Measurements from ENCODE around the gene ARX. TPM values are rescaled to one million over a fixed set of nuclear protein-coding genes. Genes with fewer than 3 reads are reported as not detected.

ARX gene
- total RNA-seq, 1 experiment from 2014 or later: 0.24 TPM

DNA sequence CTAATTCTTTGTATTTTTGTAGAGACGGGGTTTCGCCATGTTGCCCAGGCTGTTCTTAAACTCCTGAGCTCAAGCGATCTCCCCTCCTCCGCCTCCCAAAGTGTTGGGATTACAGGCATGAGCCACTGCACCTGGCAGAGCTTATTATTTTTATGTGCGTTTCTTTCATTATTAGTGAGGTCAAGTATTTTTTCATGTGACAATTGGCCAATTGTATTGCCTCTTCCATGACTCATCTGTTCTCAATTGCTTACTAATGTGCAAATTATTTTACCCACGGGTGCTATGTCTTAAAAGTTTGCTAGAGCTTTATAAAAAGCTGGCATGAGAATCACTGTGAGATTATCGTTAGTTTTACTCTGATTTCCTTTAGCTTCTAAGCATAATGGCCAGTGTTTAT is 13.0 kb upstream of the ARX start:
- WGBS (ENCODE audit: extremely low coverage, insufficient read length, low lambda C conversion rate): no CpG with 5 or more reads among the region's 7 CpGs
- no peak overlapping the region for H2AFZ ChIP-seq (ENCODE audit: low read length)

More for the DNA sequence above, 13.0 kb upstream of the ARX start:
- DNase-seq: no peak
- no peaks in the 10 kb centered on the region for H3K79me2 ChIP-seq (ENCODE audit: insufficient read depth, low read length)
- H4K91ac ChIP-seq (ENCODE audit: insufficient read length, low read depth, low read length): no peak overlapping the region
- no peak overlapping the region for H2BK15ac ChIP-seq (ENCODE audit: low read depth, low read length)
- no peak overlapping the region for H3K4me2 ChIP-seq (ENCODE audit: insufficient read depth, insufficient read length, low read length)
- H3K4ac ChIP-seq (ENCODE audit: low read depth, low read length): no peak overlapping the region
- H3K23me2 ChIP-seq (ENCODE audit: insufficient read length, low read depth, low read length, poor library complexity, severe bottlenecking): no peaks in the 10 kb centered on the region
- H3K9ac ChIP-seq (ENCODE audit: extremely low read depth, insufficient read length, low read length): no peak overlapping the region
- no peak overlapping the region for H3K23ac ChIP-seq (ENCODE audit: insufficient read length, low read depth, low read length)
- H3K27ac ChIP-seq (ENCODE audit: insufficient read length, low read depth, low read length): no peak overlapping the region
- Mint-ChIP-seq H3K36me3 (ENCODE audit: insufficient read depth in 1 of 3, low read depth in 3 of 3) (no peaks in the 10 kb centered on the region), H3K9me3 (no peaks in the 10 kb centered on the region; a peak in 1 of 5 replicates), H3K27me3 (ENCODE audit: low read depth) (peaks cover 28% of the 10 kb centered on the region), H3K4me1 (peaks cover 32 to 33% of the 10 kb centered on the region in 2 experiments), H3K27ac (no peak overlapping the region), H3K4me3 (no peak overlapping the region)
- H2BK12ac ChIP-seq (ENCODE audit: insufficient read length, low read depth, low read length): no peak overlapping the region
- TF ChIP-seq, protein P1, sequence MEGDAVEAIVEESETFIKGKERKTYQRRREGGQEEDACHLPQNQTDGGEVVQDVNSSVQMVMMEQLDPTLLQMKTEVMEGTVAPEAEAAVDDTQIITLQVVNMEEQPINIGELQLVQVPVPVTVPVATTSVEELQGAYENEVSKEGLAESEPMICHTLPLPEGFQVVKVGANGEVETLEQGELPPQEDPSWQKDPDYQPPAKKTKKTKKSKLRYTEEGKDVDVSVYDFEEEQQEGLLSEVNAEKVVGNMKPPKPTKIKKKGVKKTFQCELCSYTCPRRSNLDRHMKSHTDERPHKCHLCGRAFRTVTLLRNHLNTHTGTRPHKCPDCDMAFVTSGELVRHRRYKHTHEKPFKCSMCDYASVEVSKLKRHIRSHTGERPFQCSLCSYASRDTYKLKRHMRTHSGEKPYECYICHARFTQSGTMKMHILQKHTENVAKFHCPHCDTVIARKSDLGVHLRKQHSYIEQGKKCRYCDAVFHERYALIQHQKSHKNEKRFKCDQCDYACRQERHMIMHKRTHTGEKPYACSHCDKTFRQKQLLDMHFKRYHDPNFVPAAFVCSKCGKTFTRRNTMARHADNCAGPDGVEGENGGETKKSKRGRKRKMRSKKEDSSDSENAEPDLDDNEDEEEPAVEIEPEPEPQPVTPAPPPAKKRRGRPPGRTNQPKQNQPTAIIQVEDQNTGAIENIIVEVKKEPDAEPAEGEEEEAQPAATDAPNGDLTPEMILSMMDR (conservative IDR thresholded peaks at IDR 0.05): no peak
- no peak overlapping the region for H3K14ac ChIP-seq (ENCODE audit: insufficient read depth, low read length)
- H2AK5ac ChIP-seq (ENCODE audit: insufficient read length, low read length): no peak overlapping the region
- no peaks in the 10 kb centered on the region for H4K20me1 ChIP-seq (ENCODE audit: control insufficient read depth, insufficient read depth, insufficient read length)
- H2BK20ac ChIP-seq (ENCODE audit: low read depth, low read length, poor library complexity, severe bottlenecking): no peak overlapping the region
- no peaks in the 10 kb centered on the region; the same call in 1 of the 2 replicates for H3K27me3 ChIP-seq (ENCODE audit: insufficient read depth, low read length)
- no peaks in the 10 kb centered on the region for H3K9me3 ChIP-seq (ENCODE audit: control insufficient read depth, low read depth, low read length)
- H2BK5ac ChIP-seq (ENCODE audit: insufficient read length, low read length): no peak overlapping the region
- H3K18ac ChIP-seq (ENCODE audit: insufficient read length, low read depth, low read length): no peak overlapping the region
- H3K56ac ChIP-seq (ENCODE audit: insufficient read length, low read depth, low read length): no peak overlapping the region
- H4K8ac ChIP-seq (replicated peaks; ENCODE audit: insufficient read length, low read depth, low read length): no peak overlapping the region
- H2BK120ac ChIP-seq (ENCODE audit: low read depth, low read length, poor library complexity, severe bottlenecking): no peak overlapping the region
- no peaks in the 10 kb centered on the region; the same call in 1 of the 2 replicates for H3K4me1 ChIP-seq (ENCODE audit: insufficient read depth, low read length)
- H4K5ac ChIP-seq (ENCODE audit: insufficient read length, low read depth, low read length): no peak overlapping the region
- H3T11ph ChIP-seq (ENCODE audit: low read length): no peak overlapping the region
- H3K79me1 ChIP-seq (ENCODE audit: insufficient read depth, low read depth, low read length, poor library complexity, severe bottlenecking): no peaks in the 10 kb centered on the region
